NCI-H446 treated with DMSO at 0.1 percent for 48 hours (cell line): ENCODE measurements around the gene RIMKLA.

Experiments used
- DNase-seq: peaks from one replicate; lab custom pipeline; 2025; lab: John Stamatoyannopoulos, UW

Gene RIMKLA

GRCh38 chr1:42430286-42431135 lies 49.9 kb downstream of the RIMKLA start:
- no peak for DNase-seq

GRCh38 chr1:42431514-42431913 lies 50.9 kb downstream of the RIMKLA start:
- DNase-seq, result no peak

GRCh38 chr1:42432714-42433113 lies 52.1 kb downstream of the RIMKLA start:
- DNase-seq, result no peak

- no peak for DNase-seq
These were observed 52.8 kb downstream of the RIMKLA start for GRCh38 chr1:42433369-42433768.

GRCh38 chr1:42434340-42434739 lies 53.7 kb downstream of the RIMKLA start:
- no peak for DNase-seq

GRCh38 chr1:42439940-42440339 lies 59.3 kb downstream of the RIMKLA start:
- no peak for DNase-seq

GRCh38 chr1:42442662-42443061 lies 62.1 kb downstream of the RIMKLA start:
- DNase-seq, result no peak

- no peak for DNase-seq
These were observed 68.7 kb downstream of the RIMKLA start for GRCh38 chr1:42449256-42449655.

- no peak for DNase-seq
These were observed 69.5 kb downstream of the RIMKLA start for GRCh38 chr1:42450061-42450460.

GRCh38 chr1:42453386-42453785 lies 72.8 kb downstream of the RIMKLA start:
- no peak for DNase-seq

- no peak for DNase-seq
These were observed 73.8 kb downstream of the RIMKLA start for GRCh38 chr1:42454403-42454802.

GRCh38 chr1:42456010-42456753 lies 75.6 kb downstream of the RIMKLA start, which contains the start of the genes PPCS and ZMYND12:
PPCS (plus strand) TSS chr1:42456543; CDS start chr1:42456566, 23 bp downstream.
ZMYND12 (minus strand) TSS chr1:42456022; CDS start chr1:42455997, 25 bp downstream.
- DNase-seq, result peak; percentile 60

GRCh38 chr1:42456754-42457089 lies 76.1 kb downstream of the RIMKLA start:
- DNase-seq, result no peak

GRCh38 chr1:42461196-42461595 lies 80.6 kb downstream of the RIMKLA start:
- no peak for DNase-seq

- peak; percentile 97 for DNase-seq
These were observed 82.5 kb downstream of the RIMKLA start, which contains the start of gene CCDC30 for GRCh38 chr1:42462828-42463763. CCDC30 (plus strand) TSS chr1:42463286; CDS start chr1:42480552, 17,266 bp downstream.

- DNase-seq, result no peak
These were observed 83.3 kb downstream of the RIMKLA start for GRCh38 chr1:42463921-42464320.

GRCh38 chr1:42466030-42466429 lies 85.4 kb downstream of the RIMKLA start:
- no peak for DNase-seq

- no peak for DNase-seq
These were observed 89.1 kb downstream of the RIMKLA start for GRCh38 chr1:42469727-42470126.
